GM23338 (cell line): Measurements from ENCODE around the gene ZNF628. TPM values are rescaled to one million over a fixed set of nuclear protein-coding genes. Genes with fewer than 3 reads are reported as not detected.
A peak's percentile ranks its signal among the peaks of the same experiment; 100 is the strongest.

Experiments
- ATAC-seq: fragments of 200-7000 bp; cut with Tn5 transposase; 3 replicates; pipeline ENCODE4 v1.9.1; 2020
- DNase-seq: peaks from one replicate; pipeline ENCODE4 v3.0.0-alpha.2; 2015; ENCODE audit warnings: low spot score
- H2AFZ ChIP-seq: fragments of 200-600 bp; sonication (generic); 2 replicates; pipeline ENCODE4 v1.8.0; 2016; ENCODE audit warnings: antibody characterized with exemption, mild to moderate bottlenecking, moderate library complexity
- H3F3A ChIP-seq: fragments of 200-600 bp; sonication (generic); replicated peaks from 2 replicates; pipeline ENCODE4 v1.8.0; 2017; ENCODE audit warnings: antibody characterized with exemption, mixed run types, low read depth
- H3K27ac ChIP-seq: fragments of 200-600 bp; sonication (generic); 2 replicates; pipeline ENCODE4 v1.6.1; 2016; ENCODE audit warnings: low read depth
- H3K27me3 ChIP-seq: fragments of 200-600 bp; sonication (generic); 2 replicates; pipeline ENCODE4 v1.8.0; 2016; ENCODE audit warnings: mild to moderate bottlenecking, mixed run types, moderate library complexity; ENCODE audit not compliant: insufficient read depth
- H3K36me3 ChIP-seq: fragments of 200-600 bp; sonication (generic); 2 replicates; pipeline ENCODE4 v1.8.0; 2016; ENCODE audit warnings: mild to moderate bottlenecking; ENCODE audit not compliant: insufficient read depth
- H3K4me1 ChIP-seq: fragments of 200-600 bp; sonication (generic); 2 replicates; pipeline ENCODE4 v1.8.0; 2016; ENCODE audit warnings: mild to moderate bottlenecking, moderate library complexity; ENCODE audit not compliant: insufficient read depth
- H3K4me2 ChIP-seq: fragments of 200-600 bp; sonication (generic); 2 replicates; pipeline ENCODE4 v1.7.1; 2017; ENCODE audit warnings: mixed run types
- H3K4me3 ChIP-seq: fragments of 200-600 bp; sonication (generic); 2 replicates; pipeline ENCODE4 v1.6.1; 2016; ENCODE audit warnings: mixed run types
- H3K79me2 ChIP-seq: fragments of 200-600 bp; sonication (generic); replicated peaks from 2 replicates; pipeline ENCODE4 v1.8.0; 2017; ENCODE audit warnings: mild to moderate bottlenecking; ENCODE audit not compliant: insufficient read depth
- H3K9me2 ChIP-seq: fragments of 200-600 bp; sonication (generic); 2 replicates; pipeline ENCODE4 v1.8.0; 2017; ENCODE audit not compliant: insufficient read depth
- H4K20me1 ChIP-seq: fragments of 200-600 bp; sonication (generic); replicated peaks from 2 replicates; pipeline ENCODE4 v1.8.0; 2017; ENCODE audit warnings: mild to moderate bottlenecking; ENCODE audit not compliant: insufficient read depth
- H3K27ac Mint-ChIP-seq: 2 replicates; pipeline ENCODE4 v1.8.0; 2020; ENCODE audit warnings: inconsistent platforms, mild to moderate bottlenecking, moderate library complexity, mixed read lengths
- H3K27me3 Mint-ChIP-seq: 3 replicates; pipeline ENCODE4 v1.8.0; 2022; ENCODE audit warnings: low read depth, mild to moderate bottlenecking, moderate library complexity, mixed read lengths, inconsistent platforms; ENCODE audit not compliant: insufficient read depth, poor library complexity
- H3K36me3 Mint-ChIP-seq: 3 replicates; pipeline ENCODE4 v1.8.0; 2021; ENCODE audit warnings: low read depth, mild to moderate bottlenecking, inconsistent platforms, moderate library complexity, mixed read lengths
- H3K4me1 Mint-ChIP-seq: 3 replicates; pipeline ENCODE4 v1.8.0; 2020; ENCODE audit warnings: mild to moderate bottlenecking, inconsistent platforms, mixed read lengths
- H3K4me3 Mint-ChIP-seq: 3 replicates; pipeline ENCODE4 v1.8.0; 2021; ENCODE audit warnings: moderate library complexity, mild to moderate bottlenecking, inconsistent platforms, mixed read lengths
- H3K9me3 Mint-ChIP-seq: 3 replicates; pipeline ENCODE4 v1.8.0; 2020; ENCODE audit warnings: moderate library complexity, mild to moderate bottlenecking, inconsistent platforms, mixed read lengths
- CTCF ChIP-seq, 2 experiments: fragments of 200-600 bp in 1 of 2; sonication (generic) in 1 of 2; conservative IDR thresholded peaks; 2 replicates each; pipeline versions ENCODE4 v1.5.1 to v1.6.1; 2016 to 2017; ENCODE audit warnings: antibody characterized with exemption in 2 of 2, low read depth in 2 of 2, mild to moderate bottlenecking in 2 of 2, moderate library complexity in 1 of 2
- ETS1 ChIP-seq: IDR thresholded peaks from 2 replicates; pipeline ENCODE4 v1.6.1; 2016; ENCODE audit warnings: antibody characterized with exemption
- EZH2 ChIP-seq: fragments of 200-600 bp; sonication (generic); IDR thresholded peaks from one replicate; pipeline ENCODE4 v1.8.0; 2017; ENCODE audit warnings: antibody characterized with exemption, mild to moderate bottlenecking, low read depth; ENCODE audit not compliant: unreplicated experiment
- EZH2phosphoT487 ChIP-seq: fragments of 200-600 bp; sonication (generic); IDR thresholded peaks from one replicate; pipeline ENCODE4 v1.8.1; 2018; ENCODE audit warnings: antibody characterized with exemption; ENCODE audit not compliant: unreplicated experiment
- NANOG ChIP-seq: IDR thresholded peaks from 2 replicates; pipeline ENCODE4 v1.6.1; 2016; ENCODE audit warnings: antibody characterized with exemption, borderline replicate concordance
- POLR2AphosphoS5 ChIP-seq: IDR thresholded peaks from 2 replicates; pipeline ENCODE4 v1.6.1; 2016; ENCODE audit warnings: antibody characterized with exemption, low read depth
- REST ChIP-seq: IDR thresholded peaks from one replicate; pipeline ENCODE4 v1.6.1; 2018; ENCODE audit warnings: antibody characterized with exemption; ENCODE audit not compliant: unreplicated experiment
- STAT1 ChIP-seq: IDR thresholded peaks from one replicate; pipeline ENCODE4 v1.6.1; 2016; ENCODE audit warnings: antibody characterized with exemption; ENCODE audit not compliant: unreplicated experiment
- ZNF331 ChIP-seq: fragments of 250-450 bp; sonication (Bioruptor Pico); IDR thresholded peaks from 2 replicates; pipeline ENCODE4 v1.5.0; 2020; ENCODE audit warnings: low read depth, mild to moderate bottlenecking, moderate library complexity
- polyA plus RNA-seq: library from polyadenylated mRNA; unstranded; fragments of >200 nt; fragmentation: Nextera tagmentation; extraction: Ambion mirVana; gene quantifications from 2 replicates; pipeline ENCODE4 v1.2.1, GENCODE V29; 2016
- total RNA-seq: library from RNA; depleted of rRNA; stranded (reverse); fragments of >200 nt; shearing (Covaris generic); gene quantifications from 2 replicates; pipeline ENCODE4 v1.2.3, GENCODE V29; 2014

Gene ZNF628
- total and polyA plus RNA-seq, 2 experiments from 2014 or later: 4.9 to 10.7 TPM

- Histone ChIP-seq H3K27ac (no peak overlapping the region), H3F3A (no peaks in the 10 kb centered on the region), H3K27me3 (peaks cover 36% of the 10 kb centered on the region), H2AFZ (no peak overlapping the region), H4K20me1 (no peaks in the 10 kb centered on the region; the same call in 1 of the 2 replicates), H3K4me3 (no peak overlapping the region), H3K9me2 (no peaks in the 10 kb centered on the region), H3K36me3 (no peaks in the 10 kb centered on the region), H3K4me1 (peaks cover 8% of the 10 kb centered on the region; the same call in 1 of the 2 replicates), H3K79me2 (peaks cover 2% of the 10 kb centered on the region; the same call in 1 of the 2 replicates), H3K4me2 (no peak overlapping the region)
- Mint-ChIP-seq H3K36me3 (peaks cover 15% of the 10 kb centered on the region), H3K9me3 (no peaks in the 10 kb centered on the region), H3K4me1 (peaks cover 11% of the 10 kb centered on the region), H3K27me3 (peaks cover 31% of the 10 kb centered on the region), H3K4me3 (peak overlapping the region; percentile 77; the same call in 1 of the 3 replicates), H3K27ac (no peak overlapping the region)
- no peak for DNase-seq
- TF ChIP-seq POLR2AphosphoS5 (no peak), ZNF331 (CRISPR knock-in tag) (no peak), REST (no peak), NANOG (no peak)
- no peak for ATAC-seq
These were observed 22.7 kb upstream of the ZNF628 start for GRCh38 chr19:55453511-55454260.

- Histone ChIP-seq H3K79me2 (peaks cover 13% of the 10 kb centered on the region; the same call in 1 of the 2 replicates), H3F3A (no peaks in the 10 kb centered on the region), H3K27me3 (peaks cover 26% of the 10 kb centered on the region), H3K4me3 (no peak overlapping the region), H4K20me1 (no peaks in the 10 kb centered on the region; the same call in 1 of the 2 replicates), H3K27ac (no peak overlapping the region), H2AFZ (no peak overlapping the region), H3K4me1 (peaks cover 8% of the 10 kb centered on the region; the same call in 1 of the 2 replicates), H3K9me2 (no peaks in the 10 kb centered on the region), H3K36me3 (no peaks in the 10 kb centered on the region), H3K4me2 (no peak overlapping the region)
- H3K9me3 Mint-ChIP-seq: no peaks in the 10 kb centered on the region
- peak; percentile 12 for ATAC-seq
- DNase-seq: peak; percentile 85
- peaks cover 31% of the 10 kb centered on the region for H3K27me3 Mint-ChIP-seq
- no peak overlapping the region for H3K27ac Mint-ChIP-seq
- TF ChIP-seq ETS1: no peak
- TF ChIP-seq EZH2phosphoT487: no peak
- no peak for TF ChIP-seq STAT1
- no peak for TF ChIP-seq EZH2
- peak; percentile 79 to 85 for TF ChIP-seq CTCF (conservative IDR thresholded peaks at IDR 0.05; ENCODE audit: low read depth in 2 of 2)
- TF ChIP-seq REST: no peak
- no peak for TF ChIP-seq POLR2AphosphoS5
- H3K4me3 Mint-ChIP-seq: no peak overlapping the region
- peaks cover 14% of the 10 kb centered on the region for H3K4me1 Mint-ChIP-seq
- H3K36me3 Mint-ChIP-seq: peaks cover 15% of the 10 kb centered on the region
These were observed 21.6 kb upstream of the ZNF628 start for GRCh38 chr19:55454787-55455243.
